ENCODE data around the gene UNC5C. TPM values are rescaled to one million over a fixed set of nuclear protein-coding genes. Genes with fewer than 3 reads are reported as not detected.

The UNC5C gene
- total RNA-seq, 1 experiment from 2014 or later, result not detected

GRCh38 chr4:95534032-95534431, 14.7 kb downstream of the UNC5C start:
- no peak overlapping the region for H3K27ac Mint-ChIP-seq (ENCODE audit: low read depth, unreplicated experiment)
- H3K9me3 Mint-ChIP-seq (ENCODE audit: unreplicated experiment), result no peaks in the 10 kb centered on the region
- no peak for DNase-seq (ENCODE audit: unreplicated experiment)
- H3K4me1 Mint-ChIP-seq (ENCODE audit: insufficient read depth, unreplicated experiment), result no peaks in the 10 kb centered on the region
- no peak overlapping the region for H3K4me3 Mint-ChIP-seq (ENCODE audit: unreplicated experiment)
- BruUV-seq (replicated peaks), result no TSS peak
- no peaks in the 10 kb centered on the region for H3K36me3 Mint-ChIP-seq (ENCODE audit: insufficient read depth, unreplicated experiment)
- ChIA-PET CTCF (no interaction called here), POLR2A (no interaction called here)
- H3K27me3 Mint-ChIP-seq (ENCODE audit: insufficient read depth, unreplicated experiment), result no peaks in the 10 kb centered on the region
- TF ChIP-seq, protein P1, sequence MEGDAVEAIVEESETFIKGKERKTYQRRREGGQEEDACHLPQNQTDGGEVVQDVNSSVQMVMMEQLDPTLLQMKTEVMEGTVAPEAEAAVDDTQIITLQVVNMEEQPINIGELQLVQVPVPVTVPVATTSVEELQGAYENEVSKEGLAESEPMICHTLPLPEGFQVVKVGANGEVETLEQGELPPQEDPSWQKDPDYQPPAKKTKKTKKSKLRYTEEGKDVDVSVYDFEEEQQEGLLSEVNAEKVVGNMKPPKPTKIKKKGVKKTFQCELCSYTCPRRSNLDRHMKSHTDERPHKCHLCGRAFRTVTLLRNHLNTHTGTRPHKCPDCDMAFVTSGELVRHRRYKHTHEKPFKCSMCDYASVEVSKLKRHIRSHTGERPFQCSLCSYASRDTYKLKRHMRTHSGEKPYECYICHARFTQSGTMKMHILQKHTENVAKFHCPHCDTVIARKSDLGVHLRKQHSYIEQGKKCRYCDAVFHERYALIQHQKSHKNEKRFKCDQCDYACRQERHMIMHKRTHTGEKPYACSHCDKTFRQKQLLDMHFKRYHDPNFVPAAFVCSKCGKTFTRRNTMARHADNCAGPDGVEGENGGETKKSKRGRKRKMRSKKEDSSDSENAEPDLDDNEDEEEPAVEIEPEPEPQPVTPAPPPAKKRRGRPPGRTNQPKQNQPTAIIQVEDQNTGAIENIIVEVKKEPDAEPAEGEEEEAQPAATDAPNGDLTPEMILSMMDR (IDR thresholded peaks at IDR 0.05; ENCODE audit: unreplicated experiment), result no peak
- intact Hi-C loops (cut with micrococcal nuclease), result no loop called here

DNA sequence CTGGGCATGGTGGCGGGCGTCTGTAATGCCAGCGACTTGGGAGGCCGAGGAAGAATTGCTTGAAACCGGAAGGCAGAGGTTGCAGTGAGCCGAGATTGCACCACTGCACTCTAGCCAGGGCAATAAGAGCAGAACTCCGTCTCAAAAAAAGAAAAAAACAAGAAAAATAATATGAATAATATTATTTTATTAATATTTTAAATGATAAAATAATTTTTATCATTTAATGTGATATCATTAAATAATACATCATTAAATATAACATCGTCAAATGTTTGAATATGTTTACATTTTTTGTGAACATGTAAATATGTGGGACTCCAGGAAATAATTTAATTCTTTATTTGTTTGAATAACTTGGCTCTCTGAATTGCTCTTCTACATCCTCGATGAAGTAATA, 15.5 kb downstream of the UNC5C start:
- CTCF ChIA-PET, result interaction anchor here (1.3 kb wide), 2 partner anchors 13 to 14 kb away, joined by 3 to 4 read pairs; no protein-coding TSS in a partner anchor
- TF ChIP-seq, protein P1 (IDR thresholded peaks at IDR 0.05; ENCODE audit: unreplicated experiment), result no peak

GRCh38 chr4:95532305-95532704, 16.5 kb downstream of the UNC5C start:
- Mint-ChIP-seq H3K27ac (ENCODE audit: low read depth, unreplicated experiment) (no peak overlapping the region), H3K36me3 (ENCODE audit: insufficient read depth, unreplicated experiment) (no peaks in the 10 kb centered on the region), H3K9me3 (ENCODE audit: unreplicated experiment) (no peaks in the 10 kb centered on the region), H3K4me1 (ENCODE audit: insufficient read depth, unreplicated experiment) (no peaks in the 10 kb centered on the region), H3K4me3 (ENCODE audit: unreplicated experiment) (no peak overlapping the region), H3K27me3 (ENCODE audit: insufficient read depth, unreplicated experiment) (no peaks in the 10 kb centered on the region)
- POLR2A ChIA-PET, result no interaction called here
- no TSS peak for BruUV-seq (replicated peaks)
- CTCF ChIA-PET, result interaction anchor here (0.6 to 1.3 kb wide), 6 partner anchors 14 to 1767 kb away, joined by 3 to 5 read pairs (median 4); no protein-coding TSS in a partner anchor
- TF ChIP-seq, protein P1 (IDR thresholded peaks at IDR 0.05; ENCODE audit: unreplicated experiment), result no peak
- DNase-seq (ENCODE audit: unreplicated experiment), result no peak
- intact Hi-C loops (cut with micrococcal nuclease), result no loop called here

More for the DNA sequence above, 15.5 kb downstream of the UNC5C start:
- H3K36me3 Mint-ChIP-seq (ENCODE audit: insufficient read depth, unreplicated experiment), result no peaks in the 10 kb centered on the region
- H3K4me1 Mint-ChIP-seq (ENCODE audit: insufficient read depth, unreplicated experiment), result no peaks in the 10 kb centered on the region
- no peak for DNase-seq (ENCODE audit: unreplicated experiment)
- BruUV-seq (replicated peaks), result no TSS peak
- no peak overlapping the region for H3K4me3 Mint-ChIP-seq (ENCODE audit: unreplicated experiment)
- intact Hi-C loops (cut with micrococcal nuclease), result no loop called here
- H3K9me3 Mint-ChIP-seq (ENCODE audit: unreplicated experiment), result no peaks in the 10 kb centered on the region
- POLR2A ChIA-PET, result no interaction called here
- no peak overlapping the region for H3K27ac Mint-ChIP-seq (ENCODE audit: low read depth, unreplicated experiment)
- no peaks in the 10 kb centered on the region for H3K27me3 Mint-ChIP-seq (ENCODE audit: insufficient read depth, unreplicated experiment)

GRCh38 chr4:95531141-95531540, 17.6 kb downstream of the UNC5C start:
- Mint-ChIP-seq H3K27me3 (ENCODE audit: insufficient read depth, unreplicated experiment) (no peaks in the 10 kb centered on the region), H3K4me1 (ENCODE audit: insufficient read depth, unreplicated experiment) (no peaks in the 10 kb centered on the region), H3K9me3 (ENCODE audit: unreplicated experiment) (no peaks in the 10 kb centered on the region), H3K36me3 (ENCODE audit: insufficient read depth, unreplicated experiment) (no peaks in the 10 kb centered on the region), H3K27ac (ENCODE audit: low read depth, unreplicated experiment) (no peak overlapping the region), H3K4me3 (ENCODE audit: unreplicated experiment) (no peak overlapping the region)
- ChIA-PET CTCF (no interaction called here), POLR2A (no interaction called here)
- DNase-seq (ENCODE audit: unreplicated experiment), result no peak
- intact Hi-C loops (cut with micrococcal nuclease), result no loop called here
- no TSS peak for BruUV-seq (replicated peaks)
- TF ChIP-seq, protein P1 (IDR thresholded peaks at IDR 0.05; ENCODE audit: unreplicated experiment), result no peak
